ENCODE results near the gene FADS3. TPM values are rescaled to one million over a fixed set of nuclear protein-coding genes. Genes with fewer than 3 reads are reported as not detected.

FADS3 gene
- total and polyA plus RNA-seq, 2 of the 13 experiments (the other 11 are each of a cell fraction or from before 2014, with no cell fraction given): 13.4 to 23.2 TPM

DNA sequence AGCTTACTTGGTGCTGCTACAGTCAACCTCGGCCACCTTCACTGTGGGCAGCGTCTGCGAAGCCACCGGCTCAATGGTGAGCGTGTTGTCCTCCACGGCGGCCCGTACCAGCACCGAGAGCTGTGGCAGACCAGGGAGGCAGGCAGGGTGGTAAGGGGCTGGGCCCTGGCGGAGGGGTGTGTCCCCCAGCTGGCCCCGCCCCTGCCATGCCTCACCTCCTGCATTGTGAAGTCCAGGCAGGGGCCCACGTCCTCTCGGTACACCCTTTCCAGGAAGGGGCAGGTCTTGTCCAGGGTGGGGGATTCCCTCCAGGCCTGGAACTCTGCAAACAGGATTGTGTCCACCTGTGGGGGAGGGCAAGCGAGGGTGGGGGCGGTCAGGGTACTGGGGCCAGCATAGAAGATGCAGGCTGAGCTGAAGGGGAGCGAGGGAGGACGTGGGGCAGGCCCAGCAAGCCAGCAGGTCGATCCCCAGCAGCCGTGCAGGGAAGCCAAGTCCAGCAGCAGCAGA is 13.2 kb upstream of the FADS3 start (continued):
- TF ChIP-seq, protein P1, sequence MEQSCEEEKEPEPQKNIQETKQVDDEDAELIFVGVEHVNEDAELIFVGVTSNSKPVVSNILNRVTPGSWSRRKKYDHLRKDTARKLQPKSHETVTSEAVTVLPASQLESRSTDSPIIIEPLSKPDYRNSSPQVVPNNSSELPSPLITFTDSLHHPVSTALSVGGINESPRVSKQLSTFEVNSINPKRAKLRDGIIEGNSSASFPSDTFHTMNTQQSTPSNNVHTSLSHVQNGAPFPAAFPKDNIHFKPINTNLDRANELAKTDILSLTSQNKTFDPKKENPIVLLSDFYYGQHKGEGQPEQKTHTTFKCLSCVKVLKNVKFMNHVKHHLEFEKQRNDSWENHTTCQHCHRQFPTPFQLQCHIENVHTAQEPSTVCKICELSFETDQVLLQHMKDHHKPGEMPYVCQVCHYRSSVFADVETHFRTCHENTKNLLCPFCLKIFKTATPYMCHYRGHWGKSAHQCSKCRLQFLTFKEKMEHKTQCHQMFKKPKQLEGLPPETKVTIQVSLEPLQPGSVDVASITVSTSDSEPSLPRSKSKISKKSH (CRISPR knock-in tag; IDR thresholded peaks at IDR 0.05; ENCODE audit: borderline replicate concordance): peak; percentile 64; the same call in 1 of the 2 replicates
- TF ChIP-seq, protein P2, sequence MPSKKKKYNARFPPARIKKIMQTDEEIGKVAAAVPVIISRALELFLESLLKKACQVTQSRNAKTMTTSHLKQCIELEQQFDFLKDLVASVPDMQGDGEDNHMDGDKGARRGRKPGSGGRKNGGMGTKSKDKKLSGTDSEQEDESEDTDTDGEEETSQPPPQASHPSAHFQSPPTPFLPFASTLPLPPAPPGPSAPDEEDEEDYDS (CRISPR knock-in tag; IDR thresholded peaks at IDR 0.05): peak; percentile 48; the same call in 1 of the 2 replicates
- TF ChIP-seq TEAD3 (CRISPR knock-in tag; optimal IDR thresholded peaks at IDR 0.05; ENCODE audit: borderline replicate concordance) (peak; percentile 15), RXRB (CRISPR knock-in tag; IDR thresholded peaks at IDR 0.05; ENCODE audit: borderline replicate concordance) (0 out of 2 replicates have a peak, but pooled peaks have one; percentile 16), SP4 (CRISPR knock-in tag; IDR thresholded peaks at IDR 0.05) (peak; percentile 96), HNF4G (IDR thresholded peaks at IDR 0.05; ENCODE audit: borderline replicate concordance, low read depth, low read length) (no peak), HNF4G (CRISPR knock-in tag; IDR thresholded peaks at IDR 0.05; ENCODE audit: borderline replicate concordance, low read depth) (0 out of 2 replicates have a peak, but pooled peaks have one; percentile 72), ZZZ3 (CRISPR knock-in tag; IDR thresholded peaks at IDR 0.05; ENCODE audit: borderline replicate concordance) (0 out of 2 replicates have a peak, but pooled peaks have one; percentile 66), SOX13 (IDR thresholded peaks at IDR 0.05) (no peak), SOX13 (CRISPR knock-in tag; conservative IDR thresholded peaks at IDR 0.05 in 1 of 2, IDR thresholded peaks at IDR 0.05 in 1 of 2) (peak in 1 of 2 experiments; percentile 60; a peak in 2 of 4 replicates), ZNF792 (CRISPR knock-in tag; IDR thresholded peaks at IDR 0.05) (peak; percentile 35; the same call in 1 of the 2 replicates), ZSCAN29 (CRISPR knock-in tag; conservative IDR thresholded peaks at IDR 0.05) (0 out of 2 replicates have a peak, but pooled peaks have one; percentile 48), BCL6 (CRISPR knock-in tag; IDR thresholded peaks at IDR 0.05) (peak; percentile 76), ZNF451 (CRISPR knock-in tag; IDR thresholded peaks at IDR 0.05) (peak; percentile 94), ZNF326 (CRISPR knock-in tag; IDR thresholded peaks at IDR 0.05; ENCODE audit: borderline replicate concordance) (no peak), RFX5 (IDR thresholded peaks at IDR 0.05; ENCODE audit: low read depth, low read length) (no peak), ZBTB38 (CRISPR knock-in tag; IDR thresholded peaks at IDR 0.05) (peak; percentile 31; the same call in 1 of the 2 replicates)
- TF ChIP-seq, protein P3, sequence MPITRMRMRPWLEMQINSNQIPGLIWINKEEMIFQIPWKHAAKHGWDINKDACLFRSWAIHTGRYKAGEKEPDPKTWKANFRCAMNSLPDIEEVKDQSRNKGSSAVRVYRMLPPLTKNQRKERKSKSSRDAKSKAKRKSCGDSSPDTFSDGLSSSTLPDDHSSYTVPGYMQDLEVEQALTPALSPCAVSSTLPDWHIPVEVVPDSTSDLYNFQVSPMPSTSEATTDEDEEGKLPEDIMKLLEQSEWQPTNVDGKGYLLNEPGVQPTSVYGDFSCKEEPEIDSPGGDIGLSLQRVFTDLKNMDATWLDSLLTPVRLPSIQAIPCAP (CRISPR knock-in tag; IDR thresholded peaks at IDR 0.05; ENCODE audit: low read depth): 0 out of 2 replicates have a peak, but pooled peaks have one; percentile 51
- TF ChIP-seq, protein P4, sequence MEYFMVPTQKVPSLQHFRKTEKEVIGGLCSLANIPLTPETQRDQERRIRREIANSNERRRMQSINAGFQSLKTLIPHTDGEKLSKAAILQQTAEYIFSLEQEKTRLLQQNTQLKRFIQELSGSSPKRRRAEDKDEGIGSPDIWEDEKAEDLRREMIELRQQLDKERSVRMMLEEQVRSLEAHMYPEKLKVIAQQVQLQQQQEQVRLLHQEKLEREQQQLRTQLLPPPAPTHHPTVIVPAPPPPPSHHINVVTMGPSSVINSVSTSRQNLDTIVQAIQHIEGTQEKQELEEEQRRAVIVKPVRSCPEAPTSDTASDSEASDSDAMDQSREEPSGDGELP (IDR thresholded peaks at IDR 0.05; ENCODE audit: borderline replicate concordance, low read depth): peak; percentile 76; the same call in 1 of the 2 replicates
- TF ChIP-seq, protein P5, sequence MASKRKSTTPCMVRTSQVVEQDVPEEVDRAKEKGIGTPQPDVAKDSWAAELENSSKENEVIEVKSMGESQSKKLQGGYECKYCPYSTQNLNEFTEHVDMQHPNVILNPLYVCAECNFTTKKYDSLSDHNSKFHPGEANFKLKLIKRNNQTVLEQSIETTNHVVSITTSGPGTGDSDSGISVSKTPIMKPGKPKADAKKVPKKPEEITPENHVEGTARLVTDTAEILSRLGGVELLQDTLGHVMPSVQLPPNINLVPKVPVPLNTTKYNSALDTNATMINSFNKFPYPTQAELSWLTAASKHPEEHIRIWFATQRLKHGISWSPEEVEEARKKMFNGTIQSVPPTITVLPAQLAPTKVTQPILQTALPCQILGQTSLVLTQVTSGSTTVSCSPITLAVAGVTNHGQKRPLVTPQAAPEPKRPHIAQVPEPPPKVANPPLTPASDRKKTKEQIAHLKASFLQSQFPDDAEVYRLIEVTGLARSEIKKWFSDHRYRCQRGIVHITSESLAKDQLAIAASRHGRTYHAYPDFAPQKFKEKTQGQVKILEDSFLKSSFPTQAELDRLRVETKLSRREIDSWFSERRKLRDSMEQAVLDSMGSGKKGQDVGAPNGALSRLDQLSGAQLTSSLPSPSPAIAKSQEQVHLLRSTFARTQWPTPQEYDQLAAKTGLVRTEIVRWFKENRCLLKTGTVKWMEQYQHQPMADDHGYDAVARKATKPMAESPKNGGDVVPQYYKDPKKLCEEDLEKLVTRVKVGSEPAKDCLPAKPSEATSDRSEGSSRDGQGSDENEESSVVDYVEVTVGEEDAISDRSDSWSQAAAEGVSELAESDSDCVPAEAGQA (IDR thresholded peaks at IDR 0.05; ENCODE audit: low read depth): 0 out of 2 replicates have a peak, but pooled peaks have one; percentile 30
- TF ChIP-seq, protein P5 (CRISPR knock-in tag; IDR thresholded peaks at IDR 0.05; ENCODE audit: borderline replicate concordance): no peak
